GM20000 (cell line): ENCODE results near the gene TCEAL7.

Experiments
- DNase-seq: peaks from one replicate; pipeline ENCODE4 v3.0.0; 2012; ENCODE audit warnings: low spot score
- CTCF ChIP-seq: IDR thresholded peaks from 2 replicates; pipeline ENCODE4 v1.5.1; 2012; ENCODE audit warnings: mild to moderate bottlenecking, control low read depth; ENCODE audit errors: extremely low read depth, missing control alignments

Gene TCEAL7

GRCh38 chrX:103330681-103331288, 746 bp downstream of the TCEAL7 start:
- TF ChIP-seq CTCF = no peak
- DNase-seq = no peak

- no peak for TF ChIP-seq CTCF
- DNase-seq = no peak
Observed at GRCh38 chrX:103338663-103339062, 8.6 kb downstream of the TCEAL7 start.

GRCh38 chrX:103343105-103343504, 13.1 kb downstream of the TCEAL7 start:
- peak; percentile 39 for DNase-seq
- TF ChIP-seq CTCF = peak; percentile 10

GRCh38 chrX:103344606-103345005, 14.6 kb downstream of the TCEAL7 start:
- DNase-seq = no peak
- no peak for TF ChIP-seq CTCF

- no peak for DNase-seq
Observed at GRCh38 chrX:103347682-103348397, 17.8 kb downstream of the TCEAL7 start.

GRCh38 chrX:103356130-103356798, 26.2 kb downstream of the TCEAL7 start, which contains the start of gene TCEAL9:
TCEAL9 (plus strand) TSS chrX:103356506; CDS start chrX:103357685, 1,179 bp downstream.
- DNase-seq = no peak
- no peak for TF ChIP-seq CTCF

More at GRCh38 chrX:103347682-103348397, 17.8 kb downstream of the TCEAL7 start:
- TF ChIP-seq CTCF = no peak

DNA sequence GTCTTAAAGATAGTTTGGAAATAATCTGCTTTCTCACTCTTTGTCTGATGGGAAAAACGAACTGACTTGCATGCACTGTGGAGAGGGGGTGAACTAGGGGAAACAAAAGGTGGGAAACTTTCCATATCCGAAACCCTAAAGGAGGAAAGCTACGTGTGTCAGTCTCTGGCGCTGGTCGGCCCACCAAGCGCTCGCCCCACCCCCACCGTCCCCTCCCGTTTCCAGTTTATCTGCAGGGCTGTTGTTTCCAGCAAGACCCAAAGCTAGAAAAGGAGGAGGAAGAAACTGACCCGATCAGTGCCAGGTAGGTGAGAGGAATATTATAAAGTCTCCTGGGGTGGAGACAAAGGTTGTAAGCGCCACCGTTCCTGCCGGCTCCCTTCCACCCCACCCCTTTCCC, 26.8 kb downstream of the TCEAL7 start:
- TF ChIP-seq CTCF = no peak
- no peak for DNase-seq
